HepG2 (cell line): Measurements from ENCODE around the gene ADIPOR2. TPM values are rescaled to one million over a fixed set of nuclear protein-coding genes. Genes with fewer than 3 reads are reported as not detected.

Experiments
- ARHGAP35 ChIP-seq: sonication (generic); formaldehyde crosslinking; IDR thresholded peaks from 2 replicates; pipeline ENCODE4 v1.9.0; 2022; ENCODE audit warnings: mild to moderate bottlenecking, inconsistent platforms, moderate library complexity, missing genetic modification reagents, borderline replicate concordance
- ATF1 ChIP-seq: IDR thresholded peaks from 2 replicates; pipeline ENCODE4 v1.6.1; 2016; ENCODE audit warnings: mild to moderate bottlenecking, control low read depth
- ATF4 ChIP-seq, 2 experiments: fragments of 450-650 bp in 1 of 2; sonication (generic) in 1 of 2; formaldehyde crosslinking; IDR thresholded peaks; 2 replicates each; pipeline versions ENCODE4 v1.5.0 to v1.8.0; 2020 to 2022; ENCODE audit warnings: mild to moderate bottlenecking in 1 of 2, missing genetic modification reagents in 1 of 2
- CREBL2 ChIP-seq: sonication (generic); formaldehyde crosslinking; IDR thresholded peaks from 2 replicates; pipeline ENCODE4 v1.8.1; 2023; ENCODE audit warnings: missing genetic modification reagents, mild to moderate bottlenecking, borderline replicate concordance
- FOSL1 ChIP-seq: sonication (generic); formaldehyde crosslinking; IDR thresholded peaks from 2 replicates; pipeline ENCODE4 v1.9.0; 2021; ENCODE audit warnings: missing genetic modification reagents, borderline replicate concordance
- HOXA3 ChIP-seq: sonication (generic); formaldehyde crosslinking; IDR thresholded peaks from 2 replicates; pipeline ENCODE4 v1.5.0; 2020; ENCODE audit warnings: missing genetic modification reagents
- KDM5A ChIP-seq: fragments of 200-600 bp; sonication (generic); IDR thresholded peaks from 2 replicates; pipeline ENCODE4 v1.7.0; 2018; ENCODE audit warnings: antibody characterized with exemption, mild to moderate bottlenecking, low read length, borderline replicate concordance
- LCORL ChIP-seq, 2 experiments: fragments of 450-650 bp in 1 of 2; sonication (generic) in 1 of 2; formaldehyde crosslinking in 1 of 2; IDR thresholded peaks; 2 replicates each; pipeline versions ENCODE4 v1.5.0 to v1.6.1; 2017 to 2020; ENCODE audit warnings: antibody characterized with exemption in 1 of 2, missing genetic modification reagents in 1 of 2
- MLXIP ChIP-seq: sonication (generic); formaldehyde crosslinking; IDR thresholded peaks from 2 replicates; pipeline ENCODE4 v1.9.0; 2021; ENCODE audit warnings: missing genetic modification reagents, borderline replicate concordance
- PATZ1 ChIP-seq: sonication (generic); formaldehyde crosslinking; IDR thresholded peaks from 2 replicates; pipeline ENCODE4 v1.4.0; 2020; ENCODE audit warnings: missing genetic modification reagents
- PPARG ChIP-seq: conservative IDR thresholded peaks from 2 replicates; pipeline ENCODE4 v1.6.1; 2016; ENCODE audit warnings: missing biosample characterization, missing genetic modification reagents
- SRY ChIP-seq: sonication (generic); formaldehyde crosslinking; IDR thresholded peaks from 2 replicates; pipeline ENCODE4 v1.8.0; 2022; ENCODE audit warnings: mild to moderate bottlenecking, missing genetic modification reagents
- XBP1 ChIP-seq: sonication (generic); formaldehyde crosslinking; IDR thresholded peaks from 2 replicates; pipeline ENCODE4 v1.5.0; 2020; ENCODE audit warnings: missing genetic modification reagents
- ZBTB2 ChIP-seq: sonication (generic); formaldehyde crosslinking; IDR thresholded peaks from 2 replicates; pipeline ENCODE4 v1.8.0; 2022; ENCODE audit warnings: low read depth, missing genetic modification reagents
- ZBTB7A ChIP-seq: sonication (generic); formaldehyde crosslinking; IDR thresholded peaks from 2 replicates; pipeline ENCODE4 v1.8.0; 2022; ENCODE audit warnings: mild to moderate bottlenecking, missing genetic modification reagents
- ZMYM2 ChIP-seq: sonication (generic); formaldehyde crosslinking; IDR thresholded peaks from 2 replicates; pipeline ENCODE4 v1.8.0; 2022; ENCODE audit warnings: mild to moderate bottlenecking, missing genetic modification reagents
- ZNF224 ChIP-seq: sonication (generic); formaldehyde crosslinking; IDR thresholded peaks from 2 replicates; pipeline ENCODE4 v1.5.0; 2020; ENCODE audit warnings: mild to moderate bottlenecking, missing genetic modification reagents
- ZNF678 ChIP-seq: sonication (generic); formaldehyde crosslinking; IDR thresholded peaks from 2 replicates; pipeline ENCODE4 v1.4.0; 2020; ENCODE audit warnings: mild to moderate bottlenecking, missing genetic modification reagents
- ZNF768 ChIP-seq: sonication (generic); formaldehyde crosslinking; IDR thresholded peaks from 2 replicates; pipeline ENCODE4 v1.4.0; 2020; ENCODE audit warnings: missing genetic modification reagents
- ZNF800 ChIP-seq: sonication (generic); formaldehyde crosslinking; IDR thresholded peaks from 2 replicates; pipeline ENCODE4 v1.4.0; 2020; ENCODE audit warnings: missing genetic modification reagents
- polyA plus RNA-seq, 8 experiments: library from polyadenylated mRNA; depleted of rRNA in 3 of 8; stranded (reverse) in 7 of 8; unstranded in 1 of 8; fragments of >200 nt; fragmentation: Illumina TruSeq in 4 of 8; extraction: Trizol in 4 of 8; gene quantifications; 2 replicates each; pipeline versions ENCODE4 v1.2.1 to v1.2.3, GENCODE V29; 2011 to 2016; ENCODE audit warnings: low read depth in 4 of 8, missing spikeins in 1 of 8, mixed read lengths in 1 of 8; ENCODE audit not compliant: insufficient read depth in 1 of 8
- total RNA-seq, 5 experiments: library from RNA; depleted of rRNA; stranded (reverse); fragments of >200 nt; fragmentation: Illumina TruSeq; extraction: Trizol; gene quantifications; 2 replicates each; pipeline ENCODE4 v1.2.3, GENCODE V29; 2016; ENCODE audit warnings: low read depth in 1 of 5

The ADIPOR2 gene
- total and polyA plus RNA-seq, 2 of the 13 experiments (the other 11 are each of a cell fraction or from before 2014, with no cell fraction given), result 35.2 to 52.2 TPM

- TF ChIP-seq ATF4 (CRISPR knock-in tag; IDR thresholded peaks at IDR 0.05), result no peak
- peak; percentile 66; the same call in 1 of the 2 replicates for TF ChIP-seq ZMYM2
- TF ChIP-seq MLXIP (CRISPR knock-in tag), result no peak
- no peak for TF ChIP-seq CREBL2 (CRISPR knock-in tag)
- no peak for TF ChIP-seq KDM5A
- TF ChIP-seq XBP1 (CRISPR knock-in tag), result no peak
- TF ChIP-seq PPARG (CRISPR knock-in tag), result peak; percentile 97
- peak; percentile 26; the same call in 1 of the 2 replicates for TF ChIP-seq LCORL (IDR thresholded peaks at IDR 0.05)
- TF ChIP-seq LCORL (CRISPR knock-in tag; IDR thresholded peaks at IDR 0.05), result peak; percentile 56; the same call in 1 of the 2 replicates
- no peak for TF ChIP-seq SRY (CRISPR knock-in tag)
- no peak for TF ChIP-seq PATZ1
- no peak for TF ChIP-seq ZNF678 (CRISPR knock-in tag)
- TF ChIP-seq ZNF224 (CRISPR knock-in tag), result no peak
- no peak for TF ChIP-seq ZNF800
- TF ChIP-seq ZNF768, result no peak
- no peak for TF ChIP-seq ZBTB2 (CRISPR knock-in tag)
- TF ChIP-seq ZBTB7A (CRISPR knock-in tag), result peak; percentile 81; the same call in 1 of the 2 replicates
- peak; percentile 77 for TF ChIP-seq HOXA3 (CRISPR knock-in tag)
- TF ChIP-seq ATF1, result peak; percentile 66
- TF ChIP-seq FOSL1 (CRISPR knock-in tag), result no peak
- no peak for TF ChIP-seq ARHGAP35 (CRISPR knock-in tag)
These were observed 21.9 kb upstream of the ADIPOR2 start (continued) for GRCh38 chr12:1668833-1669543.
